Cardiac fibroblast (primary cell): ENCODE data around the gene TGM2.

Experiments
- DNase-seq, 2 donors: peaks; one replicate each; pipeline versions ENCODE4 v3.0.0 to v3.0.0-alpha.2; 2010; ENCODE audit warnings: low read depth in 2 of 2
- H3K4me3 ChIP-seq, 2 donors: replicated peaks in 1 of 2; 1 replicate in 1 of 2; 2 replicates in 1 of 2; pipeline ENCODE4 v1.5.1; 2011; ENCODE audit warnings: low read depth in 2 of 2, low read length in 2 of 2, mild to moderate bottlenecking in 2 of 2, moderate library complexity in 1 of 2
- CTCF ChIP-seq: IDR thresholded peaks from one replicate; pipeline ENCODE4 v1.5.1; 2011; ENCODE audit warnings: low read depth, mild to moderate bottlenecking, low read length, inconsistent platforms

Gene TGM2

GRCh38 chr20:38094373-38094891, 70.6 kb downstream of the TGM2 start:
- H3K4me3 ChIP-seq = no peak overlapping the region
- DNase-seq = peak; percentile 76 to 93
- no peak for TF ChIP-seq CTCF

- H3K4me3 ChIP-seq = no peak overlapping the region
- TF ChIP-seq CTCF = no peak
- no peak for DNase-seq
Measured at GRCh38 chr20:38093641-38094077, 71.4 kb downstream of the TGM2 start.

- no peak for DNase-seq
- no peak overlapping the region for H3K4me3 ChIP-seq
- TF ChIP-seq CTCF = no peak
Measured at GRCh38 chr20:38092915-38093314, 72.2 kb downstream of the TGM2 start.

- no peak overlapping the region for H3K4me3 ChIP-seq
- peak in 1 of 2 donors; percentile 69 for DNase-seq
- no peak for TF ChIP-seq CTCF
Measured at GRCh38 chr20:38092260-38092857, 72.7 kb downstream of the TGM2 start.

- no peak overlapping the region for H3K4me3 ChIP-seq
- no peak for DNase-seq
- TF ChIP-seq CTCF = no peak
Measured at GRCh38 chr20:38091441-38092216, 73.4 kb downstream of the TGM2 start.

GRCh38 chr20:38090061-38090460, 75.0 kb downstream of the TGM2 start:
- no peak overlapping the region for H3K4me3 ChIP-seq
- no peak for DNase-seq
- TF ChIP-seq CTCF = no peak
